ENCODE data around the gene ORMDL3.
A peak's percentile ranks its signal among the peaks of the same experiment; 100 is the strongest.

Gene ORMDL3

GRCh38 chr17:39927101-39927928 is at the start of gene ORMDL3, which contains the start of gene LRRC3C:
Gene ORMDL3, minus strand, starts transcription at chr17:39927601. Its CDS starts 3,398 bp downstream, at chr17:39924203.
Gene LRRC3C, plus strand, starts transcription at chr17:39927732. Its CDS starts 13,792 bp downstream, at chr17:39941524.
- DNase-seq, result peak; percentile 94 to 95

GRCh38 chr17:39975801-39976200 is 48.4 kb upstream of the ORMDL3 start:
- no peak for DNase-seq

- DNase-seq, result no peak
Measured at GRCh38 chr17:39974433-39974832, 47.0 kb upstream of the ORMDL3 start.

GRCh38 chr17:39973496-39973895 is 46.1 kb upstream of the ORMDL3 start:
- no peak for DNase-seq

- no peak for DNase-seq
Measured at GRCh38 chr17:39972271-39972670, 44.9 kb upstream of the ORMDL3 start.

- no peak for DNase-seq
Measured at GRCh38 chr17:39971076-39971603, 43.7 kb upstream of the ORMDL3 start.

GRCh38 chr17:39970157-39970692 is 42.8 kb upstream of the ORMDL3 start:
- no peak for DNase-seq

- no peak for DNase-seq
Measured at GRCh38 chr17:39969375-39969774, 42.0 kb upstream of the ORMDL3 start.

- DNase-seq, result no peak
Measured at GRCh38 chr17:39968761-39969160, 41.4 kb upstream of the ORMDL3 start.

GRCh38 chr17:39966771-39967170 is 39.4 kb upstream of the ORMDL3 start:
- no peak for DNase-seq

GRCh38 chr17:39965017-39965699 is 37.8 kb upstream of the ORMDL3 start:
- DNase-seq, result no peak

GRCh38 chr17:39963829-39964228 is 36.4 kb upstream of the ORMDL3 start:
- no peak for DNase-seq

- peak in 1 of 2 experiments; percentile 9 for DNase-seq
Measured at GRCh38 chr17:39962642-39963220, 35.3 kb upstream of the ORMDL3 start, which contains the start of gene GSDMA. Gene GSDMA, plus strand, starts transcription at chr17:39963004. Its CDS starts 2,684 bp downstream, at chr17:39965688.

- no peak for DNase-seq
Measured at GRCh38 chr17:39960524-39961041, 33.2 kb upstream of the ORMDL3 start.

GRCh38 chr17:39955726-39956225 is 28.4 kb upstream of the ORMDL3 start:
- DNase-seq, result no peak

- no peak for DNase-seq
Measured at GRCh38 chr17:39954876-39955275, 27.5 kb upstream of the ORMDL3 start.

- DNase-seq, result no peak
Measured at GRCh38 chr17:39953471-39953888, 26.1 kb upstream of the ORMDL3 start.

- peak; percentile 94 to 99 for DNase-seq
Measured at GRCh38 chr17:39952680-39953470, 25.5 kb upstream of the ORMDL3 start.

GRCh38 chr17:39951924-39952679 is 24.7 kb upstream of the ORMDL3 start:
- DNase-seq, result no peak

- DNase-seq, result no peak
Measured at GRCh38 chr17:39950871-39951348, 23.5 kb upstream of the ORMDL3 start.

GRCh38 chr17:39949028-39949427 is 21.6 kb upstream of the ORMDL3 start:
- no peak for DNase-seq
